Coronary artery (tissue), 2 donors: ENCODE data around the gene OSBPL6.
"Not testable (repeated sequence)": the region's sequence is repeated elsewhere in the genome, so short reads cannot be mapped to it uniquely, and the experiment has no call there.

Source experiments
- DNase-seq: peaks from one replicate; pipeline ENCODE4 v3.0.0-alpha.2; 2017; ENCODE audit warnings: low spot score
- H3K27ac ChIP-seq, 2 donors: fragments of 200-600 bp; sonication (generic); one replicate each; pipeline ENCODE4 v1.5.1; 2016 to 2019
- H3K4me3 ChIP-seq: fragments of 200-600 bp; sonication (generic); 2 replicates; pipeline ENCODE4 v1.5.1; 2016; ENCODE audit warnings: mild to moderate bottlenecking, moderate library complexity
- TF ChIP-seq, protein P1 (sequence below): fragments of 200-600 bp; sonication (generic); IDR thresholded peaks from one replicate; pipeline ENCODE4 v1.5.1; 2019; ENCODE audit warnings: antibody characterized with exemption

Gene OSBPL6

DNA sequence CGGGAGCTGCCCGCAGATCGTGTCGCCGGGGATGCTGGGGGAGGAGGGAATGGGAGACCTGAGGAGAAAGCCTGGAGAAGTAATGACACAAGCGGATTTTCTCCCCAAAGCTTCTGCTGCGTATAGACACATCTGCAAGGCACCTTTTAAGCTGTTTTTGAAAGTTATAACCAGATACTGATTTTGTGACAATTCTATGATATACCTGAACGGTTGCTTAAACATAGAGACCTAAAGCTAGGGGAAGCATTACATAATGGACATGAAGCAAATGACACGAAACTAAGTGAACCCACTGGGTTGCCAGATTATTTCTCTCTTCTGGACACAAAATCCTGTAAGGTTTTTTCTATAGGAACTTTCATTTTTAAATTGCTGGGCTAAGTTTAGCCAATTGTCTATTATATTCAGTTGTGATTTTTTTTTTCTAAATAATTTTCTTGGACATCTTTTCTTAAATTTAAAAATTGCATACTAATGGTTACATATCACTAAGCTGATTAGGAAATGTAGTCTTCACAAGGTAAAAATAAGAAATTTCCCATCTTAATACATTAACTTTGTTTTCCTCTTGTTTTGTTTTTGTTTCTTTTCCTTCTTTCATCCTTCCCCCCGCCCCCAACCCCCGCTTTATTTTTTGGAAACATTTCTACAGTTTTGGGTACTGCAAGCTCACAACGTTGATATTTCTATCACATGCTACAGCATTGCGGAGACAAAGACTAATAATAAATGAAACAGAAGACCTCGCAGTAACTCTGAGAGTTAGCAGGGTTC lies 1.3 kb downstream of the OSBPL6 start:
- Histone ChIP-seq H3K4me3 (peak overlapping the region; percentile 92), H3K27ac (peak overlapping the region in 1 of 2 donors; percentile 87)
- TF ChIP-seq, protein P1, sequence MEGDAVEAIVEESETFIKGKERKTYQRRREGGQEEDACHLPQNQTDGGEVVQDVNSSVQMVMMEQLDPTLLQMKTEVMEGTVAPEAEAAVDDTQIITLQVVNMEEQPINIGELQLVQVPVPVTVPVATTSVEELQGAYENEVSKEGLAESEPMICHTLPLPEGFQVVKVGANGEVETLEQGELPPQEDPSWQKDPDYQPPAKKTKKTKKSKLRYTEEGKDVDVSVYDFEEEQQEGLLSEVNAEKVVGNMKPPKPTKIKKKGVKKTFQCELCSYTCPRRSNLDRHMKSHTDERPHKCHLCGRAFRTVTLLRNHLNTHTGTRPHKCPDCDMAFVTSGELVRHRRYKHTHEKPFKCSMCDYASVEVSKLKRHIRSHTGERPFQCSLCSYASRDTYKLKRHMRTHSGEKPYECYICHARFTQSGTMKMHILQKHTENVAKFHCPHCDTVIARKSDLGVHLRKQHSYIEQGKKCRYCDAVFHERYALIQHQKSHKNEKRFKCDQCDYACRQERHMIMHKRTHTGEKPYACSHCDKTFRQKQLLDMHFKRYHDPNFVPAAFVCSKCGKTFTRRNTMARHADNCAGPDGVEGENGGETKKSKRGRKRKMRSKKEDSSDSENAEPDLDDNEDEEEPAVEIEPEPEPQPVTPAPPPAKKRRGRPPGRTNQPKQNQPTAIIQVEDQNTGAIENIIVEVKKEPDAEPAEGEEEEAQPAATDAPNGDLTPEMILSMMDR: no peak
- DNase-seq: no peak

DNA sequence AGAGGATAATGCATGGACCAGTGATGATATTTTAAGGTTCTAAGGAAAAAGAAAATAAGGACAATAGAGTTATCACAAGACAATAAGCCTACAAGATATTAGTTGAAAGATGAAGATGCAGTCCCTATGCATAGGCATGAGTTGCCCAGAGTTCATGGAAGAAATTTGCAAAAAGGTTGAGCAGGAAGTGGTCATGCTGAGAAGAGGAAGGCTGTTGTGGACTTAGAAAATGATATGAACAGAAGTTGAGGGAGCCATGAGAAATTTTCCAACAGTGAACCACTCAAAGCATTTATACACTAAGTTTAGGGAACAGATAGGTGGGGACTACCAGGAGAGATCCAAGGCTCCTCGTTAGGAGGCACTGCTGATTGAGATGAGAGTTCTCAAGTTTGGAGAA lies 3.5 kb downstream of the OSBPL6 start:
- TF ChIP-seq, protein P1: no peak
- no peak overlapping the region for H3K27ac ChIP-seq
- no peak for DNase-seq
- no peak overlapping the region for H3K4me3 ChIP-seq

DNA sequence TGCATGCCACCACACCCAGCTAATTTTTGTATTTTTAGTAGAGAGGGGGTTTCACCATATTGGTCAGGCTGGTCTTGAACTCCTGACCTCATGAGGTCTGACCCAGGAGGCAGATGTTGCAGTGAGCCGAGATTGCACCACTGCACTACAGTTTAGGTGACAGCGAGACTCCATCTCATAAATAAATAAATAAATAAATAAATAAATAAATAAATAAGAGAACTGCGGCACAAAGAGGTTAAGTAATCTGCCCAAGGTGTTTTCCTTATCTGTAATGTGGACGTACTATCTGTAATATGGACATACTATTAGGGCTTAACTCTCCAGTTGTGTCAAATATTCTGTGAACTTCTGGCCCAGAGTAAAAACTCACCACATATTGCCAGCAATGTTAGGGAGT lies 4.1 kb downstream of the OSBPL6 start:
- not testable (repeated sequence) for H3K4me3 ChIP-seq, DNase-seq, H3K27ac ChIP-seq

DNA sequence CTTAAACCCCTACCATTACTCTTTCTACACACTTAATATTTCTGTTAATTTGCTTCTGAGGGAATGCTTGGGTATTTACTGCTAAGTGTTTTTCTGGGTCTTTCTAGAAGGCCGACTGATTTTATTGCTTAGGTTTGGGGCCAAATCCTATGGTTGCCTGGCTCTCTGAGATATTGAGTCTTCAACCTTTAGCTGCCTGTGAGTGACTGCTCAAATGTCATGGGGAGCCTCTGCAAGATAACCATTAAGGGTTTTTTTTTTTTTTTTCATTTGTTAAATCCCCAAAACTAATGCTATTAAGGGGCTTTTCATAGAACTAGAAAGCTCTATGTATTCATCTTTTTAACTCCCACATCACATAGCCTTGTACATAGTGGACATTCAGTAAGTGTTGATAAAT lies 5.0 kb downstream of the OSBPL6 start:
- TF ChIP-seq, protein P1: no peak
- no peak overlapping the region for H3K4me3 ChIP-seq
- no peak for DNase-seq
- H3K27ac ChIP-seq: no peak overlapping the region

DNA sequence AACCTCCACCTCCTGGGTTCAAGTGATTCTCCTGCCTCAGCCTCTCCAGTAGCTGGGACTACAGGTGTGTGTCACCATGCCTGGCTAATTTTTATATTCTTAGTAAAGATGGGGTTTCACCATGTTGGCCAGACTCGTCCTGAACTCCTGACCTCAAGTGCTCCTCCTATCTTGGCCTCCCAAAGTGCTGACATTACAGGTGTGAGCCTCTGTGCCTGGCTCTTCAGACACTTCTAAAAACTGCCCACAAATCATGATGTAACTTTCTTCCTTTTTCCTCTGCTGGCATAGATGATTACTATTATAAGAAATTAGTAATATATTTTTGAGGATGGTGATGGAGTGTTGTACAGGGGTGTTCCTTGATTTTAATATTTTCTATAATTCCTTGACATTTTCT lies 6.0 kb downstream of the OSBPL6 start:
- H3K4me3 ChIP-seq: no peak overlapping the region
- DNase-seq: no peak
- TF ChIP-seq, protein P1: no peak
- no peak overlapping the region for H3K27ac ChIP-seq

DNA sequence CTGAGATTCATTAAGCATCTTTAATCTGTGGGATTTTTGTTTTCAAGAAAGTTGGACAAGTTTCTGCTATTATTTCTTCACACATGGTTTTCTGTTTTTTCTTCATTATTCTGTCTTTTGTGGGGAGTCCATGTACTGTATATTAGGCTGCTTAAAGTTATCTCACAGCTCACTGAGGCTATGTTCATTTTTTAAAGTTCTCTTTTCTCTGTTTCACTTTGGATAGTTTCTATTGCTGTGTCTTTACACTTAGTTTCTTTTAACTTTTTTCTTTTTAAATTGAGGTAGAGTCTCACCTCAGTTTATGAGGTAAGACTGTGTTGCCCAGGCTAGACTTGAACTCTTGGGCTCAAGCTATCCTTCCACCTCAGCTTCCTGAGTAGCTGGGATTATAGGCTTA lies 8.6 kb downstream of the OSBPL6 start:
- no peak overlapping the region for H3K27ac ChIP-seq
- TF ChIP-seq, protein P1: no peak
- no peak for DNase-seq
- no peak overlapping the region for H3K4me3 ChIP-seq

DNA sequence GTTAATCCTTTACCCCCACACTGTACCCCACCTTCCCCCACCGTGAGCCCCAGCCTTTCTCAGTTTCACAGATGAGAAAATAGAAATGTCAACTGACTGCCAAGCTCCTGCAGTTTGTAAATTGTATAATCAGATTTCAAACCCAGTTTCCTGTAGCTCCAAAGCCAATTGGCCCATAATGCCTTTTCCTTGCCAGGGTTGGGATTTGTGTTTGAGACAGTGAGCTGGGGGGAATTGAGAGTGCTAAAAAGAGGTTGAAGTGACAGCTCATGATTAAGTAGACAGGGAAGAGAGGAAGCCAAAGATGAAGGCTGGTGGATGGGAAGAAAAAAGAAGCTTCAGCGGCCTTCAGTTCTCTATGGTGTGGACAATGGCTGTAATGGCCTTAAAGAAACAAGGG lies 10.7 kb downstream of the OSBPL6 start:
- TF ChIP-seq, protein P1: no peak
- H3K4me3 ChIP-seq: no peak overlapping the region
- H3K27ac ChIP-seq: no peak overlapping the region
- no peak for DNase-seq
